GM23338 (cell line): ENCODE results near the gene LMNA. TPM values are rescaled to one million over a fixed set of nuclear protein-coding genes. Genes with fewer than 3 reads are reported as not detected.

Experiments
- ATAC-seq: fragments of 200-7000 bp; cut with Tn5 transposase; 3 replicates; pipeline ENCODE4 v1.9.1; 2020
- DNase-seq: peaks from one replicate; pipeline ENCODE4 v3.0.0-alpha.2; 2015; ENCODE audit warnings: low spot score
- H2AFZ ChIP-seq: fragments of 200-600 bp; sonication (generic); 2 replicates; pipeline ENCODE4 v1.8.0; 2016; ENCODE audit warnings: antibody characterized with exemption, mild to moderate bottlenecking, moderate library complexity
- H3F3A ChIP-seq: fragments of 200-600 bp; sonication (generic); replicated peaks from 2 replicates; pipeline ENCODE4 v1.8.0; 2017; ENCODE audit warnings: antibody characterized with exemption, mixed run types, low read depth
- H3K27ac ChIP-seq: fragments of 200-600 bp; sonication (generic); 2 replicates; pipeline ENCODE4 v1.6.1; 2016; ENCODE audit warnings: low read depth
- H3K27me3 ChIP-seq: fragments of 200-600 bp; sonication (generic); 2 replicates; pipeline ENCODE4 v1.8.0; 2016; ENCODE audit warnings: mild to moderate bottlenecking, mixed run types, moderate library complexity; ENCODE audit not compliant: insufficient read depth
- H3K36me3 ChIP-seq: fragments of 200-600 bp; sonication (generic); 2 replicates; pipeline ENCODE4 v1.8.0; 2016; ENCODE audit warnings: mild to moderate bottlenecking; ENCODE audit not compliant: insufficient read depth
- H3K4me1 ChIP-seq: fragments of 200-600 bp; sonication (generic); 2 replicates; pipeline ENCODE4 v1.8.0; 2016; ENCODE audit warnings: mild to moderate bottlenecking, moderate library complexity; ENCODE audit not compliant: insufficient read depth
- H3K4me2 ChIP-seq: fragments of 200-600 bp; sonication (generic); 2 replicates; pipeline ENCODE4 v1.7.1; 2017; ENCODE audit warnings: mixed run types
- H3K4me3 ChIP-seq: fragments of 200-600 bp; sonication (generic); 2 replicates; pipeline ENCODE4 v1.6.1; 2016; ENCODE audit warnings: mixed run types
- H3K79me2 ChIP-seq: fragments of 200-600 bp; sonication (generic); replicated peaks from 2 replicates; pipeline ENCODE4 v1.8.0; 2017; ENCODE audit warnings: mild to moderate bottlenecking; ENCODE audit not compliant: insufficient read depth
- H3K9me2 ChIP-seq: fragments of 200-600 bp; sonication (generic); 2 replicates; pipeline ENCODE4 v1.8.0; 2017; ENCODE audit not compliant: insufficient read depth
- H4K20me1 ChIP-seq: fragments of 200-600 bp; sonication (generic); replicated peaks from 2 replicates; pipeline ENCODE4 v1.8.0; 2017; ENCODE audit warnings: mild to moderate bottlenecking; ENCODE audit not compliant: insufficient read depth
- H3K27ac Mint-ChIP-seq: 2 replicates; pipeline ENCODE4 v1.8.0; 2020; ENCODE audit warnings: inconsistent platforms, mild to moderate bottlenecking, moderate library complexity, mixed read lengths
- H3K27me3 Mint-ChIP-seq: 3 replicates; pipeline ENCODE4 v1.8.0; 2022; ENCODE audit warnings: low read depth, mild to moderate bottlenecking, moderate library complexity, mixed read lengths, inconsistent platforms; ENCODE audit not compliant: insufficient read depth, poor library complexity
- H3K36me3 Mint-ChIP-seq: 3 replicates; pipeline ENCODE4 v1.8.0; 2021; ENCODE audit warnings: low read depth, mild to moderate bottlenecking, inconsistent platforms, moderate library complexity, mixed read lengths
- H3K4me1 Mint-ChIP-seq: 3 replicates; pipeline ENCODE4 v1.8.0; 2020; ENCODE audit warnings: mild to moderate bottlenecking, inconsistent platforms, mixed read lengths
- H3K4me3 Mint-ChIP-seq: 3 replicates; pipeline ENCODE4 v1.8.0; 2021; ENCODE audit warnings: moderate library complexity, mild to moderate bottlenecking, inconsistent platforms, mixed read lengths
- H3K9me3 Mint-ChIP-seq: 3 replicates; pipeline ENCODE4 v1.8.0; 2020; ENCODE audit warnings: moderate library complexity, mild to moderate bottlenecking, inconsistent platforms, mixed read lengths
- CREB1 ChIP-seq: fragments of 250-450 bp; sonication (Bioruptor Pico); IDR thresholded peaks from 2 replicates; pipeline ENCODE4 v1.5.0; 2020; ENCODE audit warnings: low read depth, mild to moderate bottlenecking, moderate library complexity
- CTCF ChIP-seq, 2 experiments: fragments of 200-600 bp in 1 of 2; sonication (generic) in 1 of 2; conservative IDR thresholded peaks; 2 replicates each; pipeline versions ENCODE4 v1.5.1 to v1.6.1; 2016 to 2017; ENCODE audit warnings: antibody characterized with exemption in 2 of 2, low read depth in 2 of 2, mild to moderate bottlenecking in 2 of 2, moderate library complexity in 1 of 2
- ETS1 ChIP-seq: IDR thresholded peaks from 2 replicates; pipeline ENCODE4 v1.6.1; 2016; ENCODE audit warnings: antibody characterized with exemption
- EZH2phosphoT487 ChIP-seq: fragments of 200-600 bp; sonication (generic); IDR thresholded peaks from one replicate; pipeline ENCODE4 v1.8.1; 2018; ENCODE audit warnings: antibody characterized with exemption; ENCODE audit not compliant: unreplicated experiment
- JUNB ChIP-seq: IDR thresholded peaks from one replicate; pipeline ENCODE4 v1.6.1; 2016; ENCODE audit warnings: antibody characterized with exemption; ENCODE audit not compliant: unreplicated experiment
- NANOG ChIP-seq: IDR thresholded peaks from 2 replicates; pipeline ENCODE4 v1.6.1; 2016; ENCODE audit warnings: antibody characterized with exemption, borderline replicate concordance
- POLR2AphosphoS5 ChIP-seq: IDR thresholded peaks from 2 replicates; pipeline ENCODE4 v1.6.1; 2016; ENCODE audit warnings: antibody characterized with exemption, low read depth
- ZNF331 ChIP-seq: fragments of 250-450 bp; sonication (Bioruptor Pico); IDR thresholded peaks from 2 replicates; pipeline ENCODE4 v1.5.0; 2020; ENCODE audit warnings: low read depth, mild to moderate bottlenecking, moderate library complexity
- ZNF462 ChIP-seq: fragments of 250-450 bp; sonication (Bioruptor Pico); IDR thresholded peaks from 2 replicates; pipeline ENCODE4 v1.5.0; 2020; ENCODE audit warnings: mild to moderate bottlenecking, moderate library complexity
- polyA plus RNA-seq: library from polyadenylated mRNA; unstranded; fragments of >200 nt; fragmentation: Nextera tagmentation; extraction: Ambion mirVana; gene quantifications from 2 replicates; pipeline ENCODE4 v1.2.1, GENCODE V29; 2016
- total RNA-seq: library from RNA; depleted of rRNA; stranded (reverse); fragments of >200 nt; shearing (Covaris generic); gene quantifications from 2 replicates; pipeline ENCODE4 v1.2.3, GENCODE V29; 2014

LMNA gene
- total and polyA plus RNA-seq, 2 experiments from 2014 or later: 35.5 to 56.3 TPM

- Histone ChIP-seq H3K79me2 (no peaks in the 10 kb centered on the region), H3K4me2 (no peak overlapping the region), H2AFZ (no peak overlapping the region), H4K20me1 (no peaks in the 10 kb centered on the region), H3K27ac (no peak overlapping the region), H3K4me3 (no peak overlapping the region), H3F3A (no peaks in the 10 kb centered on the region), H3K27me3 (no peaks in the 10 kb centered on the region), H3K9me2 (no peaks in the 10 kb centered on the region), H3K4me1 (peaks cover 3% of the 10 kb centered on the region; the same call in 1 of the 2 replicates), H3K36me3 (no peaks in the 10 kb centered on the region)
- Mint-ChIP-seq H3K4me1 (peaks cover 6% of the 10 kb centered on the region; the same call in 2 of the 3 replicates), H3K9me3 (no peaks in the 10 kb centered on the region), H3K4me3 (no peak overlapping the region), H3K36me3 (peaks cover 4% of the 10 kb centered on the region; the same call in 1 of the 3 replicates), H3K27ac (no peak overlapping the region), H3K27me3 (no peaks in the 10 kb centered on the region)
- TF ChIP-seq NANOG (no peak), JUNB (no peak), CREB1 (no peak), POLR2AphosphoS5 (no peak), ZNF331 (CRISPR knock-in tag) (no peak), ETS1 (no peak), EZH2phosphoT487 (no peak)
- DNase-seq (no peak), ATAC-seq (no peak)
Measured at GRCh38 chr1:156167536-156167935, 53.0 kb downstream of the LMNA start.

GRCh38 chr1:156172696-156173470 is 58.4 kb downstream of the LMNA start:
- ATAC-seq (peak; percentile 79), DNase-seq (peak; percentile 66)
- H3K9me3 Mint-ChIP-seq: no peaks in the 10 kb centered on the region
- no peak overlapping the region for H3K4me3 ChIP-seq
- peaks cover 2% of the 10 kb centered on the region; the same call in 1 of the 3 replicates for H3K36me3 Mint-ChIP-seq
- peaks cover 9% of the 10 kb centered on the region for H3K4me1 Mint-ChIP-seq
- no peak overlapping the region for H3K27ac ChIP-seq
- H3F3A ChIP-seq: no peaks in the 10 kb centered on the region
- no peaks in the 10 kb centered on the region for H4K20me1 ChIP-seq
- peaks cover 12% of the 10 kb centered on the region for H3K27me3 Mint-ChIP-seq
- H3K4me2 ChIP-seq: no peak overlapping the region
- no peaks in the 10 kb centered on the region for H3K27me3 ChIP-seq
- peaks cover 3% of the 10 kb centered on the region for H3K4me1 ChIP-seq
- no peak overlapping the region for H3K27ac Mint-ChIP-seq
- no peaks in the 10 kb centered on the region for H3K36me3 ChIP-seq
- H3K79me2 ChIP-seq: no peaks in the 10 kb centered on the region
- H2AFZ ChIP-seq: no peak overlapping the region
- TF ChIP-seq JUNB: no peak
- no peak for TF ChIP-seq ZNF462 (CRISPR knock-in tag)
- peak; percentile 58 to 59 for TF ChIP-seq CTCF (conservative IDR thresholded peaks at IDR 0.05; ENCODE audit: low read depth in 2 of 2)
- no peaks in the 10 kb centered on the region for H3K9me2 ChIP-seq
- H3K4me3 Mint-ChIP-seq: no peak overlapping the region
